K562 (cell line): ENCODE results near the gene SYN1.

ENCODE experiments used
- HNRNPUL1 ChIP-seq: fragments of 200-400 bp; formaldehyde crosslinking; IDR thresholded peaks from 2 replicates; pipeline ENCODE4 v1.6.1; 2017; ENCODE audit warnings: low read length
- SAFB2 ChIP-seq: fragments of 200-400 bp; formaldehyde crosslinking; IDR thresholded peaks from 2 replicates; pipeline ENCODE4 v1.6.1; 2018; ENCODE audit warnings: borderline replicate concordance, low read length, low read depth, moderate library complexity; ENCODE audit not compliant: severe bottlenecking
- TAF7 ChIP-seq: fragments of 450-650 bp; IDR thresholded peaks from 2 replicates; pipeline ENCODE4 v1.6.1; 2016; ENCODE audit warnings: missing genetic modification characterization, missing compliant biosample characterization
- ZFP36 ChIP-seq: fragments of 150-350 bp; IDR thresholded peaks from 2 replicates; pipeline ENCODE4 v1.6.1; 2018; ENCODE audit warnings: low read length, low read depth; ENCODE audit not compliant: partially characterized antibody
- ZNF133 ChIP-seq: fragments of 250-450 bp; sonication (Bioruptor Pico); IDR thresholded peaks from 2 replicates; pipeline ENCODE4 v1.4.0; 2020; ENCODE audit warnings: mild to moderate bottlenecking
- TF ChIP-seq, protein P1 (sequence below), 3 experiments: IDR thresholded peaks in 2 of 3; conservative IDR thresholded peaks in 1 of 3; 2 replicates each; pipeline ENCODE4 v1.5.1; 2011 to 2012; ENCODE audit warnings: low read length in 3 of 3, mild to moderate bottlenecking in 3 of 3, control low read depth in 2 of 3, improper control_type of control experiment in 1 of 3, inconsistent platforms in 1 of 3, low read depth in 1 of 3, mixed read lengths in 1 of 3, moderate library complexity in 1 of 3; ENCODE audit not compliant: insufficient read depth in 2 of 3
- TF ChIP-seq, protein P2 (sequence below): sonication (generic); formaldehyde crosslinking; IDR thresholded peaks from 2 replicates; pipeline ENCODE4 v1.9.0; 2022; ENCODE audit warnings: mild to moderate bottlenecking, missing genetic modification reagents
- TF ChIP-seq, protein P3 (sequence below), 2 experiments: fragments of 450-650 bp; formaldehyde crosslinking in 1 of 2; IDR thresholded peaks; 2 replicates each; pipeline versions ENCODE4 v1.4.0 to v1.6.1; 2014 to 2020; ENCODE audit warnings: mild to moderate bottlenecking in 2 of 2, borderline replicate concordance in 1 of 2, low read depth in 1 of 2
- TF ChIP-seq, protein P4 (sequence below): fragments of 250-450 bp; sonication (Bioruptor Pico); IDR thresholded peaks from 2 replicates; pipeline ENCODE4 v1.5.1; 2021; ENCODE audit warnings: mild to moderate bottlenecking
- TF ChIP-seq, protein P5 (sequence below): sonication (generic); formaldehyde crosslinking; IDR thresholded peaks from 2 replicates; pipeline ENCODE4 v1.8.0; 2022; ENCODE audit warnings: mild to moderate bottlenecking, missing genetic modification reagents

DNA sequence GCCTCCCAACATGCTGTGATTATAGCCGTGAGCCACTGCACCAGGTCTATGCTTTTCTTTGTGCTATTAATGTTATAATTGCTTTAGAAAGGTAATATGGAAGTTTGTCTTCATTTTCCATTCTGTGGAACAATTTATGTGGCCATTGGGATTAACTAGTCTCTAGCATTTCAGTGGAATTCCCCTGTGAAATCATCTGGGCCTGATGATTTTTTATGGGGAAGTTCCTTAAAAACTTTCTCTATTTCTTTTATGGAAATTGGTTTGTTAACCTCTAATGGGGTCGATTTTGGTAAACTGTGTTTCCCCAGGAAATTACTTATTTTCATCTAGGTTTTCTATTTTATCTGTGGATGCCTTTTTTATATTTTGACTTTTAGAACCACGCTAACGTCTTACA is 26.1 kb downstream of the SYN1 start:
- TF ChIP-seq HNRNPUL1 = no peak
- TF ChIP-seq, protein P1, sequence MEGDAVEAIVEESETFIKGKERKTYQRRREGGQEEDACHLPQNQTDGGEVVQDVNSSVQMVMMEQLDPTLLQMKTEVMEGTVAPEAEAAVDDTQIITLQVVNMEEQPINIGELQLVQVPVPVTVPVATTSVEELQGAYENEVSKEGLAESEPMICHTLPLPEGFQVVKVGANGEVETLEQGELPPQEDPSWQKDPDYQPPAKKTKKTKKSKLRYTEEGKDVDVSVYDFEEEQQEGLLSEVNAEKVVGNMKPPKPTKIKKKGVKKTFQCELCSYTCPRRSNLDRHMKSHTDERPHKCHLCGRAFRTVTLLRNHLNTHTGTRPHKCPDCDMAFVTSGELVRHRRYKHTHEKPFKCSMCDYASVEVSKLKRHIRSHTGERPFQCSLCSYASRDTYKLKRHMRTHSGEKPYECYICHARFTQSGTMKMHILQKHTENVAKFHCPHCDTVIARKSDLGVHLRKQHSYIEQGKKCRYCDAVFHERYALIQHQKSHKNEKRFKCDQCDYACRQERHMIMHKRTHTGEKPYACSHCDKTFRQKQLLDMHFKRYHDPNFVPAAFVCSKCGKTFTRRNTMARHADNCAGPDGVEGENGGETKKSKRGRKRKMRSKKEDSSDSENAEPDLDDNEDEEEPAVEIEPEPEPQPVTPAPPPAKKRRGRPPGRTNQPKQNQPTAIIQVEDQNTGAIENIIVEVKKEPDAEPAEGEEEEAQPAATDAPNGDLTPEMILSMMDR (IDR thresholded peaks at IDR 0.05 in 2 of 3, conservative IDR thresholded peaks at IDR 0.05 in 1 of 3; ENCODE audit: insufficient read depth in 2 of 3, low read depth in 1 of 3, low read length in 3 of 3) = no peak
- no peak for TF ChIP-seq TAF7
- TF ChIP-seq, protein P2, sequence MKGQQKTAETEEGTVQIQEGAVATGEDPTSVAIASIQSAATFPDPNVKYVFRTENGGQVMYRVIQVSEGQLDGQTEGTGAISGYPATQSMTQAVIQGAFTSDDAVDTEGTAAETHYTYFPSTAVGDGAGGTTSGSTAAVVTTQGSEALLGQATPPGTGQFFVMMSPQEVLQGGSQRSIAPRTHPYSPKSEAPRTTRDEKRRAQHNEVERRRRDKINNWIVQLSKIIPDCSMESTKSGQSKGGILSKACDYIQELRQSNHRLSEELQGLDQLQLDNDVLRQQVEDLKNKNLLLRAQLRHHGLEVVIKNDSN = no peak
- TF ChIP-seq, protein P3, sequence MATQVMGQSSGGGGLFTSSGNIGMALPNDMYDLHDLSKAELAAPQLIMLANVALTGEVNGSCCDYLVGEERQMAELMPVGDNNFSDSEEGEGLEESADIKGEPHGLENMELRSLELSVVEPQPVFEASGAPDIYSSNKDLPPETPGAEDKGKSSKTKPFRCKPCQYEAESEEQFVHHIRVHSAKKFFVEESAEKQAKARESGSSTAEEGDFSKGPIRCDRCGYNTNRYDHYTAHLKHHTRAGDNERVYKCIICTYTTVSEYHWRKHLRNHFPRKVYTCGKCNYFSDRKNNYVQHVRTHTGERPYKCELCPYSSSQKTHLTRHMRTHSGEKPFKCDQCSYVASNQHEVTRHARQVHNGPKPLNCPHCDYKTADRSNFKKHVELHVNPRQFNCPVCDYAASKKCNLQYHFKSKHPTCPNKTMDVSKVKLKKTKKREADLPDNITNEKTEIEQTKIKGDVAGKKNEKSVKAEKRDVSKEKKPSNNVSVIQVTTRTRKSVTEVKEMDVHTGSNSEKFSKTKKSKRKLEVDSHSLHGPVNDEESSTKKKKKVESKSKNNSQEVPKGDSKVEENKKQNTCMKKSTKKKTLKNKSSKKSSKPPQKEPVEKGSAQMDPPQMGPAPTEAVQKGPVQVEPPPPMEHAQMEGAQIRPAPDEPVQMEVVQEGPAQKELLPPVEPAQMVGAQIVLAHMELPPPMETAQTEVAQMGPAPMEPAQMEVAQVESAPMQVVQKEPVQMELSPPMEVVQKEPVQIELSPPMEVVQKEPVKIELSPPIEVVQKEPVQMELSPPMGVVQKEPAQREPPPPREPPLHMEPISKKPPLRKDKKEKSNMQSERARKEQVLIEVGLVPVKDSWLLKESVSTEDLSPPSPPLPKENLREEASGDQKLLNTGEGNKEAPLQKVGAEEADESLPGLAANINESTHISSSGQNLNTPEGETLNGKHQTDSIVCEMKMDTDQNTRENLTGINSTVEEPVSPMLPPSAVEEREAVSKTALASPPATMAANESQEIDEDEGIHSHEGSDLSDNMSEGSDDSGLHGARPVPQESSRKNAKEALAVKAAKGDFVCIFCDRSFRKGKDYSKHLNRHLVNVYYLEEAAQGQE (IDR thresholded peaks at IDR 0.05; ENCODE audit: borderline replicate concordance) = no peak
- TF ChIP-seq, protein P3 (CRISPR knock-in tag; IDR thresholded peaks at IDR 0.05; ENCODE audit: low read depth) = no peak
- no peak for TF ChIP-seq ZFP36
- TF ChIP-seq, protein P4, sequence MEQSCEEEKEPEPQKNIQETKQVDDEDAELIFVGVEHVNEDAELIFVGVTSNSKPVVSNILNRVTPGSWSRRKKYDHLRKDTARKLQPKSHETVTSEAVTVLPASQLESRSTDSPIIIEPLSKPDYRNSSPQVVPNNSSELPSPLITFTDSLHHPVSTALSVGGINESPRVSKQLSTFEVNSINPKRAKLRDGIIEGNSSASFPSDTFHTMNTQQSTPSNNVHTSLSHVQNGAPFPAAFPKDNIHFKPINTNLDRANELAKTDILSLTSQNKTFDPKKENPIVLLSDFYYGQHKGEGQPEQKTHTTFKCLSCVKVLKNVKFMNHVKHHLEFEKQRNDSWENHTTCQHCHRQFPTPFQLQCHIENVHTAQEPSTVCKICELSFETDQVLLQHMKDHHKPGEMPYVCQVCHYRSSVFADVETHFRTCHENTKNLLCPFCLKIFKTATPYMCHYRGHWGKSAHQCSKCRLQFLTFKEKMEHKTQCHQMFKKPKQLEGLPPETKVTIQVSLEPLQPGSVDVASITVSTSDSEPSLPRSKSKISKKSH = no peak
- TF ChIP-seq ZNF133 (CRISPR knock-in tag) = no peak
- TF ChIP-seq, protein P5, sequence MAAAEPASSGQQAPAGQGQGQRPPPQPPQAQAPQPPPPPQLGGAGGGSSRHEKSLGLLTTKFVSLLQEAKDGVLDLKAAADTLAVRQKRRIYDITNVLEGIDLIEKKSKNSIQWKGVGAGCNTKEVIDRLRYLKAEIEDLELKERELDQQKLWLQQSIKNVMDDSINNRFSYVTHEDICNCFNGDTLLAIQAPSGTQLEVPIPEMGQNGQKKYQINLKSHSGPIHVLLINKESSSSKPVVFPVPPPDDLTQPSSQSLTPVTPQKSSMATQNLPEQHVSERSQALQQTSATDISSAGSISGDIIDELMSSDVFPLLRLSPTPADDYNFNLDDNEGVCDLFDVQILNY (CRISPR knock-in tag) = no peak
- no peak for TF ChIP-seq SAFB2
